ENCODE data around the gene REEP6.
"Not testable (repeated sequence)": the region's sequence is repeated elsewhere in the genome, so short reads cannot be mapped to it uniquely, and the experiment has no call there.

DNA sequence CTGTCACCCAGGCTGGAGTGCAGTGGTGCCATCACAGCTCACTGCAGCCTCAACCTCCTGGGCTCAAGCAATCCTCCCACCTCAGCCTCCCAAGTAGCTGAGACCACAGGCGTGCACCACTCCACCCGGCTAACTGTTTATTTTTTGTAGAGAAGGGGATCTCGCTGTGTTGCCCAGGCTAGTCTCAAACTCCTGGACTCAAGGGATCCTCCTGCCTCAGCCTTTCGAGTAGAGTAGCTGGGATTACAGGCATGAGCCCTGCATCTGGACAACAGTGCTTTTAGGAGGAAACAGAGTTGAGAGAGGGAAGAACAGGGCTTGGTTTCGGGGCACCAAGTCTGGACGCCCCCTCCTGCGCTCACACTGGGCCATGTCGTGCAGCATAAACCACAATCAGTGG, 28.8 kb downstream of the REEP6 start:
- TF ChIP-seq CTCF, EZH2phosphoT487 (IDR thresholded peaks at IDR 0.05): not testable (repeated sequence)
